ENCODE results near the gene C16orf92.
"Not testable (repeated sequence)": the region's sequence is repeated elsewhere in the genome, so short reads cannot be mapped to it uniquely, and the experiment has no call there.

Gene C16orf92

GRCh38 chr16:30027588-30028437 is 4.8 kb downstream of the C16orf92 start:
- no peak for DNase-seq

GRCh38 chr16:30028438-30029076 is 5.6 kb downstream of the C16orf92 start:
- DNase-seq = peak; percentile 55

GRCh38 chr16:30030011-30030685 is 7.2 kb downstream of the C16orf92 start:
- DNase-seq = no peak

- DNase-seq = no peak
These were observed 7.9 kb downstream of the C16orf92 start, which contains the start of gene TLCD3B for GRCh38 chr16:30030841-30031413. TSS of gene TLCD3B (minus strand) at chr16:30031271. CDS start at chr16:30030527, 744 bp downstream.

- DNase-seq = no peak
These were observed 8.5 kb downstream of the C16orf92 start for GRCh38 chr16:30031477-30031918.

- DNase-seq = peak; percentile 59
These were observed 9.3 kb downstream of the C16orf92 start for GRCh38 chr16:30032083-30032819.

GRCh38 chr16:30033270-30033669 is 10.3 kb downstream of the C16orf92 start:
- DNase-seq = no peak

- DNase-seq = no peak
These were observed 17.2 kb downstream of the C16orf92 start for GRCh38 chr16:30040221-30040620.

GRCh38 chr16:30040690-30041089 is 17.7 kb downstream of the C16orf92 start:
- DNase-seq = not testable (repeated sequence)

GRCh38 chr16:30041841-30042240 is 18.8 kb downstream of the C16orf92 start:
- no peak for DNase-seq

GRCh38 chr16:30046178-30046577 is 23.2 kb downstream of the C16orf92 start:
- no peak for DNase-seq

GRCh38 chr16:30046588-30046987 is 23.6 kb downstream of the C16orf92 start:
- no peak for DNase-seq

- DNase-seq = no peak
These were observed 26.9 kb downstream of the C16orf92 start for GRCh38 chr16:30049871-30050270.

- DNase-seq = no peak
These were observed 28.5 kb downstream of the C16orf92 start for GRCh38 chr16:30051518-30051917.

GRCh38 chr16:30052671-30053372 is 29.8 kb downstream of the C16orf92 start:
- peak; percentile 95 for DNase-seq

- no peak for DNase-seq
These were observed 30.5 kb downstream of the C16orf92 start for GRCh38 chr16:30053376-30054015.

- no peak for DNase-seq
These were observed 31.5 kb downstream of the C16orf92 start for GRCh38 chr16:30054451-30054850.

GRCh38 chr16:30054959-30055553 is 32.1 kb downstream of the C16orf92 start:
- DNase-seq = no peak

GRCh38 chr16:30060346-30060745 is 37.3 kb downstream of the C16orf92 start:
- DNase-seq = no peak

GRCh38 chr16:30060836-30061554 is 38.0 kb downstream of the C16orf92 start:
- peak; percentile 76 for DNase-seq

All from femur (tissue), 1 donor.